Suppressor macrophage treated with lipopolysaccharide for 1 hour (primary cell): ENCODE results near the gene SF3B4.
"Not testable (repeated sequence)": the region's sequence is repeated elsewhere in the genome, so short reads cannot be mapped to it uniquely, and the experiment has no call there.

ENCODE experiments used
- DNase-seq, 3 donors: peaks; one replicate each; pipeline ENCODE4 v3.0.0-alpha.2; 2020 to 2022

The SF3B4 gene

GRCh38 chr1:149927563-149928400, at the start of gene SF3B4:
Gene SF3B4 (minus strand): TSS chr1:149927803. CDS start chr1:149927759, 44 bp downstream.
- DNase-seq: peak; percentile 96 to 98 (median 98)

- DNase-seq: no peak
Measured at GRCh38 chr1:149977345-149977744, 49.7 kb upstream of the SF3B4 start.

- DNase-seq: no peak
Measured at GRCh38 chr1:149972547-149972946, 44.9 kb upstream of the SF3B4 start.

GRCh38 chr1:149967646-149968045, 40.0 kb upstream of the SF3B4 start:
- DNase-seq: peak; percentile 69 to 81 (median 77)

GRCh38 chr1:149967041-149967440, 39.4 kb upstream of the SF3B4 start:
- no peak for DNase-seq

GRCh38 chr1:149966405-149966804, 38.8 kb upstream of the SF3B4 start:
- no peak for DNase-seq

- DNase-seq: no peak
Measured at GRCh38 chr1:149965440-149965839, 37.8 kb upstream of the SF3B4 start.

GRCh38 chr1:149963358-149963757, 35.8 kb upstream of the SF3B4 start:
- no peak for DNase-seq

GRCh38 chr1:149962736-149963135, 35.1 kb upstream of the SF3B4 start:
- no peak for DNase-seq

GRCh38 chr1:149962039-149962647, 34.5 kb upstream of the SF3B4 start:
- peak; percentile 81 to 93 (median 90) for DNase-seq

GRCh38 chr1:149957548-149957947, 29.9 kb upstream of the SF3B4 start:
- DNase-seq: not testable (repeated sequence)

- DNase-seq: no peak
Measured at GRCh38 chr1:149949911-149950310, 22.3 kb upstream of the SF3B4 start.

- no peak for DNase-seq
Measured at GRCh38 chr1:149945206-149945605, 17.6 kb upstream of the SF3B4 start.

- no peak for DNase-seq
Measured at GRCh38 chr1:149942885-149943284, 15.3 kb upstream of the SF3B4 start.

GRCh38 chr1:149942207-149942606, 14.6 kb upstream of the SF3B4 start:
- DNase-seq: peak in 1 of 3 donors; percentile 34

- DNase-seq: no peak
Measured at GRCh38 chr1:149940427-149940826, 12.8 kb upstream of the SF3B4 start.

GRCh38 chr1:149938668-149939003, 11.0 kb upstream of the SF3B4 start:
- not testable (repeated sequence) for DNase-seq

GRCh38 chr1:149937759-149938158, 10.2 kb upstream of the SF3B4 start:
- no peak for DNase-seq

- peak; percentile 44 to 58 (median 53) for DNase-seq
Measured at GRCh38 chr1:149936992-149937705, 9.5 kb upstream of the SF3B4 start.

GRCh38 chr1:149936170-149936991, 8.8 kb upstream of the SF3B4 start, which contains the start of gene MTMR11:
Gene MTMR11 (minus strand): TSS chr1:149936879. CDS start chr1:149936647, 232 bp downstream.
- no peak for DNase-seq

GRCh38 chr1:149934356-149934755, 6.8 kb upstream of the SF3B4 start:
- no peak for DNase-seq

GRCh38 chr1:149933208-149933607, 5.6 kb upstream of the SF3B4 start:
- no peak for DNase-seq

- no peak for DNase-seq
Measured at GRCh38 chr1:149932474-149932873, 4.9 kb upstream of the SF3B4 start.
